D341Med (cell line): Measurements from ENCODE around the gene OR8K3.

Experiments
- DNase-seq: peaks from one replicate; pipeline ENCODE4 v3.0.0; 2012; ENCODE audit warnings: low spot score

The OR8K3 gene

DNA sequence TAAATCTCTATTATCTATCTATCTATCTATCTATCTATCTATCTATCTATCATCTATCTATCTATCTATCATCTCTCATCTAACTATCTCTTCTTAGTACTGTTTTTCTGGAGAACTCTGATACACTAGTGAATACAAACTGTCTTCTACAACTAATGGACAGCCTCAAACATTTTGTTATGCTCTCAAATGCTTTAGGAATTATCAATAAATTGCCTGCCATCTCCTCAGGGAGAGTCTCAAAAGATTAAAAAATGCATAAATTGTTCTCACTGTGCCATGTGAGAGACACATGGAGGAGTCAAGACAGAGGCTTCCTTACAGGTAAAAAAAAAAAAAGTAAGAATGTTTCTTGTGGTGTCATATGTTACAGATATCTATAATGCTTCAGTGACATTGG lies at the start of gene OR8K3:
Gene OR8K3, plus strand, starts transcription at position 301 of the 400 bp plus-strand sequence. CDS start 3,163 bp downstream, outside the sequence.
- no peak for DNase-seq

DNA sequence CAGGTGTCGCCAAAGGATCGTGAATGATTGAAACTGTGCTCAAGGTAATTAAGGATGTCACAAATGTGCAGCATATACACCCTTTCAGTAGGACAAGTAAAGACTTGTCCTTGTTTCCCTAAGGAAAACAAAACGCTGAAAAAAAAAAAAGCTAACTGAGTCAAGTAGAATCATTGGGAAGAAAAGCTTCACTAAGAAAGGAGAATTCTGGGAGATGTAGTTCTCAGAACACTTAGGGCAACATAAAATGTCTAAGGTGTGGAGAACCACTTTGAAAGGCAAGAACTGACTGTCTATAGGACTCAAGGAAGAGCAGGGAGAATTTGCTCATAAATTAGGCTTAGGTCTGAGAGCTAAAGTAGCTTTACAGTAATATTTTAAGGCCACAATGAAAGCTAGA lies 43.9 kb upstream of the OR8K3 start:
- DNase-seq = no peak

DNA sequence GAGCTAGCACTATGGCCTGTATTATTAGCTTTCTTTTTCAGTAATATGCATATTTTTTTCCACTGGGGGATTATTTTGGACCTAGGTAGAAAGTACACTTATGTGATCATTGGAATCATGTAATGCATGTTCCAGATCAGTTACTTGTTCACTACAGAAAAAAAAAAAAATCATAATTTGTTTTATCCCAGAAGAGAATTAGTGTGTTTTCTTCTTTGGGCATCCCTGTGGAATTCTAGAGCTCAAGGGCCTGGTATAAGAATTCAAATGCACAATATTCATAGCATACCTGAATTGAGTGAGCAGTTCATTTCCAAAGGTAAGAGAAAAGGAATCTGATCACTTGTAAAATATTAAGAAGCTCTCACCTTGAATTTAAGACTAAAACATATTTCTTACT lies 41.1 kb upstream of the OR8K3 start, which contains the start of gene OR5T1:
Gene OR5T1, plus strand, starts transcription at position 301 of the 400 bp plus-strand sequence. CDS start 1,485 bp downstream, outside the sequence.
- no peak for DNase-seq

- no peak for DNase-seq
Observed at GRCh38 chr11:56292154-56292553, 22.8 kb upstream of the OR8K3 start, which contains the start of gene OR8H1. Gene OR8H1 (minus strand): TSS chr11:56292254. CDS start chr11:56291062, 1,192 bp downstream.

DNA sequence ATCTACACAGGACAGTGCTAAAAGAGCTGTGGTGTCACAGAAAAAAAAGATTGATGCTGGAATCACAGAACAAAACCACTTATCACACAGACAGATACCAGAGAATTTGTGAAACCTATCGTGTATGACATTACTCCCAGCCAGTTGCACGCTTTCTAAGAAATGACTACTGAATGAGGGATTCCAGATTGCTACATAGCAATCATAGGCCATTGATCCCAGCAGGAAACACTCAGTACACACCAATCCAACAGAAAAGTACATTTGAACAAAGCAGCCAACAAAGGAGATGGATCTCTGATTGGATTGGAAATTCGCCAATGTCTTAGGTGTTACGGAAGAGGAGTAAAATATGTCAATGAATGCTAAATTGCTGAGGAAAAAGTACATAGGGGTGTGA lies 18.0 kb upstream of the OR8K3 start:
- no peak for DNase-seq

DNA sequence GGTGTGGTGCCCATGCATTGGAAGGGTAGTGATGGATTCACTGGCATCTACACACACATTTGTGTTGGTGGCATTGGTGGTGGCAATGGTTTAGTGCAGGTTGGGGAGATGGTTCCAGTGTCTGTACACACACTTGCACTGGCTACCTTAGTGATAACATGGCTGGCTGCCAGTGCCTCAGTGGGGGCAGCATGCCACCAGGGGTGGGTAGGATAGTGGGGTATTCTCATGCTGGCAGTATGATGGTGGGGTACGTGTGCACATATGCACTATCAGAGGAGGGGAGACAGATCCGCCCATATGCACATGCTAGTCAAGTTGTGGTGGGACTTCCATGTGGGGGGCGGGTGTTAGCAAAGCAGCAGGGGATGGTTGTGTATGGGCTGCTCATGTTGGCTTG lies 7.1 kb upstream of the OR8K3 start:
- DNase-seq = no peak

DNA sequence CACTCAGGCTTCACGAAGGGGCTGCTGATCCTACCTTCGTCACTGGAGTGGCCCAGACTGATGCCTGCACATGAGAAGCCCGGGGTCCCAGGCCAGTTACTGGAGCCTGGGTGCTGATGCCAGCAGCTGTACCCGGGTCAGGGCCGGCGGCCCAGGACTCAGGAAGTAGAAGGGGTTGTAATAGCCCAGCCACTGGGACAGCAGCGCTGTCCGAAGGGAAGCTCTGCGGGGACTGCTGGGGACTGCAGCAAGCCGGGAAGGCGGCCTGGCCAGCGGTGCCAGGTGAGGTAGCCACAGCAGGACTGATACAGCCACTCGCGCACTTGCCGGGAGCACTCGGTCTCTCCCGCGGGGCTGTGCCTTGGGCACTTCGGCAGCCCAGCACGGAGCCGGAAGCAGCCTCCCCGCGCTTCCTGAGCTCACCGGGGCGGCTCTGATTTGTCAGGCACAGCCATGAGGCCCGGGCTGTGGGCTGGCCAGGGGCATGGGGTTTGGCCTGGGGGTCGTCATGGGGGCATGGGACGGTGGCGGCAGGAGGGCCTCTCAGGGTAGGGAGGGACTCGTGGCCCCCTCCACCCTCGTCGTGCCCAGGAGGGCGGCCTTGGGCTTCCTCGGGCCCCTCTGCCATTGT lies 17.0 kb downstream of the OR8K3 start:
- DNase-seq = peak; percentile 17

DNA sequence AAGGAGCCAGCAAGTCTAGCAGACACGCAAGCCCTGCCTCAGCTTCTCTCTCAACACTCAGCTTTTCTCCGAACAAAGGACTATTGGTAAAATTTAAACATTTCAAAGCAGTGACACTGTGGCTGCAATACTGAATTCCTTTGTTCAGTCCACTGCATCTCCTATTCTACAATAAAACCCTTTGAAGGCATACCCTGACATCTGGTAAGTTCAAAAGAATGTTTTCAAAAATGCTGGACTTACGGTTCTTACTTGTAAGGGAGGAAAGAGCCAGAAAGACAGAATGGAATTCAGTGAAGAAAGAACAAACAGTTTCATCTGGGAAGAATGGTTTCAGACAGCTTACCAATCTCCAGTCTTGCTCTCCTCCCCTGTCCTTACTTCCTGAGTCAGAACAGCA lies 18.2 kb downstream of the OR8K3 start:
- no peak for DNase-seq

DNA sequence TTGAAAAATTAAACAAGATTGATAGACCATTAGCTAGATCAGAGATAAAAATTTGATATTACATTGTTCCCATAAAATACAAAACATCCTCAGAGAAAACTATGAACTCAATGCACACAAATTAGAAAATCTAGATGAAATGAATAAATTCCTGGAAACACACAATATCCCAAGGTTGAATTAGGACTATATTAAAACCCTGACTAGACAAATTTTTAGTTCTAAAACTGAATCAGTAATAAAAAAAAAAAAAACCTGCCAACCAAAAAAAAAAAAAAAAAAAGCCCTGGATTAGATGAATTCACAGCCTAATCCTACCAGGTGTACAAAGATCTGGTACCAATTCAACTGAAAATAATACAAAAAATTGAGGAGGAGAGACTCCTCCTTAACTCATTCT lies 25.3 kb downstream of the OR8K3 start:
- DNase-seq = no peak

DNA sequence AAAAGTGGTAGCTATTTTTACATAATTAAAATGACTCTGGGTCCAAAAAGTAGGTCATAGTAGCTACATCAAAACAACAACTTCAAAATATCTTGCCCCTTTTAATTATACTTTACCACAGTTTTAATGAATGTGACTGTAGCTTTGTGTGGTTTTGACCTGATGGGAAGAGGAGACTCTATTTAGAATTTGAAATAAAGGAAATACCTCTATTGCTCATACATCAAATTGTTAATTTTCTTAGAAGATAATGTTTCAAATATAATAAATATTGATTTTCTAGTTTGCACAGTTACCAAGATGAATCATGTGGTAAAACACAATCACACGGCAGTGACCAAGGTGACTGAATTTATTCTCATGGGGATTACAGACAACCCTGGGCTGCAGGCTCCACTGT lies 30.8 kb downstream of the OR8K3 start, which contains the start of gene OR8K1:
Gene OR8K1, plus strand, starts transcription at position 301 of the 400 bp plus-strand sequence. Its CDS starts 0 bp downstream, at position 301.
- no peak for DNase-seq

DNA sequence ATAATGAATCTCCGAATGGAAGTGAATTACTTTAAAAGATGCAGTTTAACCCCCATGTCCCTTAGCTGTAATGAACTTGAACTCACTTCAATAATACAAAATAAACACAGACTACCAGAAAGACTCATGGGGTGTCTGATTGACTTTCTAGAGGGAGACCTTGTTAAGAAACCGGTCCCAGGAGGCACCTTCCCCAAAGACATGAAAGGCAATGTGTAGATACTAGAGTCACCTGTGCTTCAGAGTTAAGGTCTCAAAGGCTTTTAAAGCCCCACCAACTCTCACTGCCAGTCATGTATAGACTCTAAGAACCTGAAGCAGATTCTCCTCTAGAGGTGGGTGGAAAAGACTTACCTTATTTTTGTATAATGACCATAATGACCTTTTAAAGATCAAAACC lies 39.0 kb downstream of the OR8K3 start, which contains the start of gene OR8J1:
Gene OR8J1, plus strand, starts transcription at position 301 of the 400 bp plus-strand sequence. CDS start 5,956 bp downstream, outside the sequence.
- no peak for DNase-seq
